Kidney epithelial cell (primary cell): Measurements from ENCODE around the gene FBXO34. TPM values are rescaled to one million over a fixed set of nuclear protein-coding genes. Genes with fewer than 3 reads are reported as not detected.

Experiments
- DNase-seq: peaks from one replicate; pipeline ENCODE4 v3.0.0-alpha.2; 2010; ENCODE audit warnings: low read depth
- H3K27me3 ChIP-seq: 2 replicates; pipeline ENCODE4 v1.6.0; 2011; ENCODE audit warnings: low read length; ENCODE audit not compliant: control insufficient read depth, insufficient read depth
- H3K36me3 ChIP-seq: 2 replicates; pipeline ENCODE4 v1.5.1; 2011; ENCODE audit warnings: low read length; ENCODE audit not compliant: control insufficient read depth, insufficient read depth
- H3K4me3 ChIP-seq: 2 replicates; pipeline ENCODE4 v1.5.1; 2011; ENCODE audit warnings: low read depth, mild to moderate bottlenecking, control low read depth, low read length
- total RNA-seq: library from RNA; depleted of rRNA; stranded (reverse); fragments of >200 nt; gene quantifications from 2 replicates; pipeline ENCODE4 v1.2.3, GENCODE V29; 2015
- TF ChIP-seq, protein P1 (sequence below): IDR thresholded peaks from 2 replicates; pipeline ENCODE4 v1.5.1; 2011; ENCODE audit warnings: mild to moderate bottlenecking, moderate library complexity, low read length, control low read depth, inconsistent platforms; ENCODE audit not compliant: insufficient read depth, poor library complexity, severe bottlenecking

Gene FBXO34
- total RNA-seq, 1 donor from 2014 or later = 18.4 TPM

DNA sequence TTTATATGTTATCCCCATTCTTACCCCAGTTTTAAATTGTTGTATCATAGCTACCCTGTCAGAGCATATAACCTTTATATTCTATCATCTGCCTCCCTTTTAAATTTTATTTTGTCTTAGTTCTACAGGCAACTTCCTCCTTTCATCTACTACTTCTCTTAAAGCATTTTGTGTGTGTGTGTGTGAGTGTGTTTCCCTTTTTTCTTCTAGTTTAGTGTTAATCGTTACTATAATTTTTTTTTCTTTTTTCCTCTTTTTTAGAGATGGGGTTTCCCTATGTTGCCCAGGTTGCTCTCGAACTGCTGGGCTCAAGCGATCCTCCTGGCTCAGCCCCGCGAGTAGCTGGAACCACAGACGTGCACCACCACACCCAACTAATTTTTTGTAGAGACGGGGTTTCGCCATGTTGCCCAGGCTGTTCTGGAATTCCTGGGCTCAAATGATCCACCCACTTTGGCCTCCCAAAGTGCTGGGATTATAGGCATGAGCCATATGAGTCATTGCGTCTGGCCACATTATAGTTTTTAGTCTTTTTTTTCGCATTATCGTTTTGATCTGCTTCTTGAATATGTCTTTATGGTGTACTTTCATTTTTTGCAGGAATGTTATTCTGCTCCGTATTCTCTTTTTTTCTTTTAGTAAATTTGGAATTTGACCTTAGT is 33.1 kb upstream of the FBXO34 start:
- H3K27me3 ChIP-seq = peaks cover 6% of the 10 kb centered on the region

DNA sequence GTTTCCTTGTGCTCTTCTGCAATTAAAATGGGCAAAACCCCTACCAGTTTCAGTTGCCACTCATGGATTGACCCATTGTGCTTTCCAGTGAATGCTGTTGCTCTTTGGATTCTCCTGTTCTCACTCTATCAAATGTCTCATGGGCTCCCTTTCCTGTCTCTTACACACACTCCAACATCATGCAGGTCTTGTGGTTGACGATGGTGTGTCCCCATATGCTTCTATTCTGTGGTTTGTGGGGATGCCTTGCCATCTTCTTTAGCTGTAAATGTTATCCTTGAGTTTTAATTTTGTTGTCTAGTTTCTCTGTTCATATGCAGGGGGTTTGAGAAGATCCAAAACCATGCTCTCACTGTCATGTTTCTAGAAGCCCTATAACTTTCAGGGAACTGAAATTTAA is 31.9 kb upstream of the FBXO34 start:
- H3K4me3 ChIP-seq = no peak overlapping the region
- DNase-seq = no peak
- no peaks in the 10 kb centered on the region for H3K36me3 ChIP-seq
- peaks cover 6% of the 10 kb centered on the region for H3K27me3 ChIP-seq
- TF ChIP-seq, protein P1, sequence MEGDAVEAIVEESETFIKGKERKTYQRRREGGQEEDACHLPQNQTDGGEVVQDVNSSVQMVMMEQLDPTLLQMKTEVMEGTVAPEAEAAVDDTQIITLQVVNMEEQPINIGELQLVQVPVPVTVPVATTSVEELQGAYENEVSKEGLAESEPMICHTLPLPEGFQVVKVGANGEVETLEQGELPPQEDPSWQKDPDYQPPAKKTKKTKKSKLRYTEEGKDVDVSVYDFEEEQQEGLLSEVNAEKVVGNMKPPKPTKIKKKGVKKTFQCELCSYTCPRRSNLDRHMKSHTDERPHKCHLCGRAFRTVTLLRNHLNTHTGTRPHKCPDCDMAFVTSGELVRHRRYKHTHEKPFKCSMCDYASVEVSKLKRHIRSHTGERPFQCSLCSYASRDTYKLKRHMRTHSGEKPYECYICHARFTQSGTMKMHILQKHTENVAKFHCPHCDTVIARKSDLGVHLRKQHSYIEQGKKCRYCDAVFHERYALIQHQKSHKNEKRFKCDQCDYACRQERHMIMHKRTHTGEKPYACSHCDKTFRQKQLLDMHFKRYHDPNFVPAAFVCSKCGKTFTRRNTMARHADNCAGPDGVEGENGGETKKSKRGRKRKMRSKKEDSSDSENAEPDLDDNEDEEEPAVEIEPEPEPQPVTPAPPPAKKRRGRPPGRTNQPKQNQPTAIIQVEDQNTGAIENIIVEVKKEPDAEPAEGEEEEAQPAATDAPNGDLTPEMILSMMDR = no peak

More for the DNA sequence above, 33.1 kb upstream of the FBXO34 start:
- Histone ChIP-seq H3K4me3 (no peak overlapping the region), H3K36me3 (no peaks in the 10 kb centered on the region)
- no peak for DNase-seq
- TF ChIP-seq, protein P1 = no peak

DNA sequence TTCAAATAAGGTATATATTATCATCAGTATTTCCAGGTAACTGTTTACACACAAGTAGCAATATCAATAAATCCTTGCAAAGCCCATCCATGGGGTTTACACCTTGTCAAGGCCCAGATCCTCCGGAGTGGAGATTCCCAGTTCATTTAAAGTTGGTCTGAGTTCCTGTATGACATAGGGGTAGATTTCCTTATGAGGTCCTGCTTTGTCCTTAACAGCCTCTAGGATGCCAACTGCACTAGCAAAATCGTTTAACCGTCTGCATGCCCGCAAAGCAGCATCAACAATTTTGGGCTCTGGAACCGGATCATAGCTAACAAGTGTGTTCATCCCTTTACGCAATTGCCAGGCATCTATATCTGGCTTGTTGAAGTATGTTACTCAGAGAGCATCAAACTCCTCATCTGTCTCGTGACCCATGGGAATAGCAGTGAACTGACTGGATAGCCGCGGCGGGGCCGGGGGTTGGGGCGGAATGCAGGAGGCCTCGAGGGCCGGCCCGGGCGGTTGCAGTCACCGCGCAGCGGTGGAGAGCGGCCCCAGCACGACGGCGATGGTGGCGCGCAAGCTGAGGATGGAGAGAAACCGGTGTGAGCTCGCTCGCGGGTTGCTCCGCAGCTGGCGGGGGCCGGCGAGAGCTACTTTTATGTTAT is 30.6 kb upstream of the FBXO34 start:
- no peaks in the 10 kb centered on the region for H3K36me3 ChIP-seq
- TF ChIP-seq, protein P1 = no peak
- no peak for DNase-seq
- no peak overlapping the region for H3K4me3 ChIP-seq
- H3K27me3 ChIP-seq = peaks cover 6% of the 10 kb centered on the region

DNA sequence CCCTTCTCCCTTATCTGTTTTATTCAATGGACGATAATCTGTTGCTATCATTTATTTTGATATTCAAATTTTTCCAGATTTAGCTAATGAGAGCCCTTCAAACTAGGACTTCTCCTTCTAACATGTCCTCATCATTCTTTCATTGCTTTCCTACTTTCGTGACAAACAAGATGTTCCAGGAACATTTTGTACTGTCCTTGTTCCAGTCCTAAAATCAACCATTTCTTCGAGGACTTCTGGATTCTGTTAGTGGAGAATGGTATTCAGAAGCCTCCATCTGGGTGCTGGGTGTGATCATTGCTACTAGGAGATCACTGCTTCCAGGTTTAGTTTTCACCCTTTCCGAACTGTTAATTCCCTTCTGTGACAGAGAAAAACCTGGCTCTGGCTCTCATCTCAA is 29.5 kb upstream of the FBXO34 start:
- TF ChIP-seq, protein P1 = no peak
- Histone ChIP-seq H3K36me3 (no peaks in the 10 kb centered on the region), H3K27me3 (peaks cover 6% of the 10 kb centered on the region), H3K4me3 (no peak overlapping the region)
- DNase-seq = no peak

DNA sequence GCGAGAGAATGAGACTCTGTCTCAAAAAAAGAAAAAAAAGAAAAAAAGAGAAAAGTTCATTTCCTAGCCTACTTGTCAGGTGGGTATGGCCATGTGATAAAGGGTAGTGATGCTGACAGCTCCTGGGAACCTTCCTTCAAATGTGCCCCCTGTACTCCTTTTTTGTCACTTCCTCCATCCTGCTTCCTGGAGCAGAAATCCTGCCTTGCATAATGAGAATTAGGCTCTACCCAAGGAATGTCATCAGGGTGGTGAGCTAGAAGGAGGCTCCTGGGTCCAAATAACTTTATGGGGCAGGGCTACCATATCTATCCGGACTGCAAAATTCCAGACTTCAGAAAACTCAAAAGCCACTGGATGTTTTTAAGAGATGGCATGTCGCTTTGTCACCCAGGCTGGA is 27.8 kb upstream of the FBXO34 start:
- no peak for DNase-seq
- TF ChIP-seq, protein P1 = no peak
- peaks cover 6% of the 10 kb centered on the region for H3K27me3 ChIP-seq
- H3K4me3 ChIP-seq = no peak overlapping the region
- no peaks in the 10 kb centered on the region for H3K36me3 ChIP-seq

DNA sequence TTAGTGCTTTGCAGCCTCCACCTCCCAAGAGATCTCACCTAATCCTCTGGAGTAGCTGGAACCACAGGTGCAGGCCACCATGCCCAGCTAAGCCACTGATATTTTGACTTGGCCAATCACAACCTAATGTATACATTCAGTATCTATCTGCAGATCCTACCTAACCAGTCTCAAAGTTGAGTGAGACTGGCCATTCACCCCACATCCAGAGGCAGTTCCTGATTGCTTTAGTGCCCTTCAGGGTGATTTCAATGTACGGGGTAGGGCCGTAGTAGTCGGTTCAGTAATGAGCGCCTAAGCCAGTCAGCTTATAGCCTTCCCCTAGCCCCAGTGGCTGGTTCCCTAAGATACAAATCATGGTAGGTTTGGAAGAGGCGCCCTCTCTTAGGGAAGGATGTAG is 27.4 kb upstream of the FBXO34 start:
- Histone ChIP-seq H3K27me3 (peaks cover 6% of the 10 kb centered on the region), H3K36me3 (no peaks in the 10 kb centered on the region), H3K4me3 (no peak overlapping the region)
- TF ChIP-seq, protein P1 = no peak
- DNase-seq = no peak
